ENCODE results near the gene MAML3. TPM values are rescaled to one million over a fixed set of nuclear protein-coding genes. Genes with fewer than 3 reads are reported as not detected.

MAML3 gene
- total and polyA plus RNA-seq, 2 of the 13 experiments (the other 11 are each of a cell fraction or from before 2014, with no cell fraction given): 0.05 to 0.13 TPM

DNA sequence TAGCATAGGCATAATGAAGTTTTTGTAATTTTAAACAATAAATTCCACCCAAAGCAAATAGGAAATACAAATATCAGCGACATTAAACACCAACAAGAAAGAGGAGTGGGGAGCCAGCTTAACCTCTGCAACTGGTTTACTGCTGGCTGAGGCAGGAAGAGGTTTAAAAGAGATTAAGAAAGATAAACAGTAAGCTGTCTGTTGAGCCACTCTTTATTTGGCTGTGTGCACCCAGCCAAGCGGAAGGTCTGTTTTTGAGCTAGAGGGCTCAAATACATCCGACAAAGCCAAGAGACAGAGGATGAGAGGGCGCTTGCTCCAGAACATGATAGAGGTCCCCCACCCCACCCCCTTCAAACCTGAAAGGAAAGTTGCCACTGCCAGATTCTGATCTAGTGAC, 297.0 kb downstream of the MAML3 start (continued):
- TF ChIP-seq, protein P1, sequence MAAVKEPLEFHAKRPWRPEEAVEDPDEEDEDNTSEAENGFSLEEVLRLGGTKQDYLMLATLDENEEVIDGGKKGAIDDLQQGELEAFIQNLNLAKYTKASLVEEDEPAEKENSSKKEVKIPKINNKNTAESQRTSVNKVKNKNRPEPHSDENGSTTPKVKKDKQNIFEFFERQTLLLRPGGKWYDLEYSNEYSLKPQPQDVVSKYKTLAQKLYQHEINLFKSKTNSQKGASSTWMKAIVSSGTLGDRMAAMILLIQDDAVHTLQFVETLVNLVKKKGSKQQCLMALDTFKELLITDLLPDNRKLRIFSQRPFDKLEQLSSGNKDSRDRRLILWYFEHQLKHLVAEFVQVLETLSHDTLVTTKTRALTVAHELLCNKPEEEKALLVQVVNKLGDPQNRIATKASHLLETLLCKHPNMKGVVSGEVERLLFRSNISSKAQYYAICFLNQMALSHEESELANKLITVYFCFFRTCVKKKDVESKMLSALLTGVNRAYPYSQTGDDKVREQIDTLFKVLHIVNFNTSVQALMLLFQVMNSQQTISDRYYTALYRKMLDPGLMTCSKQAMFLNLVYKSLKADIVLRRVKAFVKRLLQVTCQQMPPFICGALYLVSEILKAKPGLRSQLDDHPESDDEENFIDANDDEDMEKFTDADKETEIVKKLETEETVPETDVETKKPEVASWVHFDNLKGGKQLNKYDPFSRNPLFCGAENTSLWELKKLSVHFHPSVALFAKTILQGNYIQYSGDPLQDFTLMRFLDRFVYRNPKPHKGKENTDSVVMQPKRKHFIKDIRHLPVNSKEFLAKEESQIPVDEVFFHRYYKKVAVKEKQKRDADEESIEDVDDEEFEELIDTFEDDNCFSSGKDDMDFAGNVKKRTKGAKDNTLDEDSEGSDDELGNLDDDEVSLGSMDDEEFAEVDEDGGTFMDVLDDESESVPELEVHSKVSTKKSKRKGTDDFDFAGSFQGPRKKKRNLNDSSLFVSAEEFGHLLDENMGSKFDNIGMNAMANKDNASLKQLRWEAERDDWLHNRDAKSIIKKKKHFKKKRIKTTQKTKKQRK (IDR thresholded peaks at IDR 0.05; ENCODE audit: low read length): no peak
- TF ChIP-seq, protein P2, sequence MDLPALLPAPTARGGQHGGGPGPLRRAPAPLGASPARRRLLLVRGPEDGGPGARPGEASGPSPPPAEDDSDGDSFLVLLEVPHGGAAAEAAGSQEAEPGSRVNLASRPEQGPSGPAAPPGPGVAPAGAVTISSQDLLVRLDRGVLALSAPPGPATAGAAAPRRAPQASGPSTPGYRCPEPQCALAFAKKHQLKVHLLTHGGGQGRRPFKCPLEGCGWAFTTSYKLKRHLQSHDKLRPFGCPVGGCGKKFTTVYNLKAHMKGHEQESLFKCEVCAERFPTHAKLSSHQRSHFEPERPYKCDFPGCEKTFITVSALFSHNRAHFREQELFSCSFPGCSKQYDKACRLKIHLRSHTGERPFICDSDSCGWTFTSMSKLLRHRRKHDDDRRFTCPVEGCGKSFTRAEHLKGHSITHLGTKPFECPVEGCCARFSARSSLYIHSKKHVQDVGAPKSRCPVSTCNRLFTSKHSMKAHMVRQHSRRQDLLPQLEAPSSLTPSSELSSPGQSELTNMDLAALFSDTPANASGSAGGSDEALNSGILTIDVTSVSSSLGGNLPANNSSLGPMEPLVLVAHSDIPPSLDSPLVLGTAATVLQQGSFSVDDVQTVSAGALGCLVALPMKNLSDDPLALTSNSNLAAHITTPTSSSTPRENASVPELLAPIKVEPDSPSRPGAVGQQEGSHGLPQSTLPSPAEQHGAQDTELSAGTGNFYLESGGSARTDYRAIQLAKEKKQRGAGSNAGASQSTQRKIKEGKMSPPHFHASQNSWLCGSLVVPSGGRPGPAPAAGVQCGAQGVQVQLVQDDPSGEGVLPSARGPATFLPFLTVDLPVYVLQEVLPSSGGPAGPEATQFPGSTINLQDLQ (CRISPR knock-in tag; IDR thresholded peaks at IDR 0.05): no peak
- TF ChIP-seq SYNCRIP (IDR thresholded peaks at IDR 0.05; ENCODE audit: insufficient read depth, low read depth, low read length) (no peak), KMT2A (CRISPR knock-in tag; IDR thresholded peaks at IDR 0.05) (no peak), ETV5 (CRISPR knock-in tag; IDR thresholded peaks at IDR 0.05; ENCODE audit: borderline replicate concordance) (peak; percentile 91), MEIS2 (CRISPR knock-in tag; IDR thresholded peaks at IDR 0.05) (0 out of 2 replicates have a peak, but pooled peaks have one; percentile 26), MAFG (CRISPR knock-in tag; IDR thresholded peaks at IDR 0.05) (no peak), PAXIP1 (CRISPR knock-in tag; conservative IDR thresholded peaks at IDR 0.05) (peak; percentile 86), HDAC2 (CRISPR knock-in tag; IDR thresholded peaks at IDR 0.05) (peak; percentile 73; the same call in 1 of the 2 replicates), RFXAP (CRISPR knock-in tag; IDR thresholded peaks at IDR 0.05; ENCODE audit: borderline replicate concordance) (peak; percentile 45; the same call in 1 of the 2 replicates), TBP (CRISPR knock-in tag; IDR thresholded peaks at IDR 0.05) (no peak), PPARG (CRISPR knock-in tag; conservative IDR thresholded peaks at IDR 0.05) (peak; percentile 76; the same call in 1 of the 2 replicates), DPF2 (CRISPR knock-in tag; IDR thresholded peaks at IDR 0.05; ENCODE audit: borderline replicate concordance, low read depth) (peak; percentile 17; the same call in 1 of the 2 replicates), ZNF749 (CRISPR knock-in tag; IDR thresholded peaks at IDR 0.05; ENCODE audit: borderline replicate concordance) (no peak), NR2F6 (IDR thresholded peaks at IDR 0.05) (peak; percentile 57; the same call in 1 of the 2 replicates), NR2F6 (CRISPR knock-in tag; IDR thresholded peaks at IDR 0.05) (peak; percentile 60), ZNF790 (CRISPR knock-in tag; IDR thresholded peaks at IDR 0.05; ENCODE audit: borderline replicate concordance) (no peak), ZNF235 (CRISPR knock-in tag; IDR thresholded peaks at IDR 0.05; ENCODE audit: borderline replicate concordance) (no peak)
- TF ChIP-seq, protein P3, sequence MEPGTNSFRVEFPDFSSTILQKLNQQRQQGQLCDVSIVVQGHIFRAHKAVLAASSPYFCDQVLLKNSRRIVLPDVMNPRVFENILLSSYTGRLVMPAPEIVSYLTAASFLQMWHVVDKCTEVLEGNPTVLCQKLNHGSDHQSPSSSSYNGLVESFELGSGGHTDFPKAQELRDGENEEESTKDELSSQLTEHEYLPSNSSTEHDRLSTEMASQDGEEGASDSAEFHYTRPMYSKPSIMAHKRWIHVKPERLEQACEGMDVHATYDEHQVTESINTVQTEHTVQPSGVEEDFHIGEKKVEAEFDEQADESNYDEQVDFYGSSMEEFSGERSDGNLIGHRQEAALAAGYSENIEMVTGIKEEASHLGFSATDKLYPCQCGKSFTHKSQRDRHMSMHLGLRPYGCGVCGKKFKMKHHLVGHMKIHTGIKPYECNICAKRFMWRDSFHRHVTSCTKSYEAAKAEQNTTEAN (CRISPR knock-in tag; conservative IDR thresholded peaks at IDR 0.05): peak; percentile 74; the same call in 1 of the 2 replicates

All from HepG2 (cell line).